ENCODE measurements around the gene ABHD8.
A peak's percentile ranks its signal among the peaks of the same experiment; 100 is the strongest.

Gene ABHD8

DNA sequence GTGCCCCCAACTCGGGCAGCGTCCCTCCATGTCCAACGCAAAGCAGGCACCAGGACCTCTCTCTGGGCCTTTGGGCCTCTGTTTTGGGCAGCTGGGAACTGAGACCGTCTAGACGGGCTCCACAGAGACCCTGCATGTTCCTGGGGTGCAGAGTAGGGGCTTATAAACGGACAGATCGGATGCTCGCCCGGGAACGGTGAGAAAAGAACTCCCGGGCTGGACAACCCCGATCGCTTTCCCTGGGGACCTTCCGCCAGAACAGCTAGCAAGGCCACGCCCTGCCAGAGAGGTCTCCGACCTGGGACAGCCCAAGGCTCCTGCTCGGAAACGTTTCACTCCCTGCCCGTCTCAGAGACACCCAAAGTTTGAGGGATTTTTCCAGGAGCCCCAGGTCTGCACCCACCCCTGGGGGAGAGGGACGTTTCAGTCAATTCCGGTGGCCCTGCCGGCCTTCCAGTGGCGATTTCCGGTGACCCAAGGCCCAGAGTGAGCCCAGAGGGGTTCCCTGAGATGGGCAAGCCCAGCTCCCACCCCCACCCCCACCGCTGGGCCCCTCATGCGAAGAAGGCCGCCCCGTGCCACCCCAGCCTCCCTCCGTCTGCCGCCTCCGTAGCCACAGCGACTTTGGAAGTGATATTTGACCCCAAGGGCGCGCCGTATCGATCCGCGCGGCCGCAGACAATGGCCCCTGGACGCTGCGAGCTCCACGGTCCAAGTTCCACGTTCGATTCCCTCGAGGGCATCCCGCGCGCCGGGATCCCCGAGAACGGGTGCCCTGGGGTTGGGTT lies 59.2 kb downstream of the ABHD8 start:
- DNase-seq (ENCODE audit: low read depth) = no peak
- H3K4me3 ChIP-seq (ENCODE audit: low read length) = peak overlapping the region; percentile 65
- TF ChIP-seq, protein P1, sequence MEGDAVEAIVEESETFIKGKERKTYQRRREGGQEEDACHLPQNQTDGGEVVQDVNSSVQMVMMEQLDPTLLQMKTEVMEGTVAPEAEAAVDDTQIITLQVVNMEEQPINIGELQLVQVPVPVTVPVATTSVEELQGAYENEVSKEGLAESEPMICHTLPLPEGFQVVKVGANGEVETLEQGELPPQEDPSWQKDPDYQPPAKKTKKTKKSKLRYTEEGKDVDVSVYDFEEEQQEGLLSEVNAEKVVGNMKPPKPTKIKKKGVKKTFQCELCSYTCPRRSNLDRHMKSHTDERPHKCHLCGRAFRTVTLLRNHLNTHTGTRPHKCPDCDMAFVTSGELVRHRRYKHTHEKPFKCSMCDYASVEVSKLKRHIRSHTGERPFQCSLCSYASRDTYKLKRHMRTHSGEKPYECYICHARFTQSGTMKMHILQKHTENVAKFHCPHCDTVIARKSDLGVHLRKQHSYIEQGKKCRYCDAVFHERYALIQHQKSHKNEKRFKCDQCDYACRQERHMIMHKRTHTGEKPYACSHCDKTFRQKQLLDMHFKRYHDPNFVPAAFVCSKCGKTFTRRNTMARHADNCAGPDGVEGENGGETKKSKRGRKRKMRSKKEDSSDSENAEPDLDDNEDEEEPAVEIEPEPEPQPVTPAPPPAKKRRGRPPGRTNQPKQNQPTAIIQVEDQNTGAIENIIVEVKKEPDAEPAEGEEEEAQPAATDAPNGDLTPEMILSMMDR (conservative IDR thresholded peaks at IDR 0.05; ENCODE audit: low read depth, low read length) = no peak

DNA sequence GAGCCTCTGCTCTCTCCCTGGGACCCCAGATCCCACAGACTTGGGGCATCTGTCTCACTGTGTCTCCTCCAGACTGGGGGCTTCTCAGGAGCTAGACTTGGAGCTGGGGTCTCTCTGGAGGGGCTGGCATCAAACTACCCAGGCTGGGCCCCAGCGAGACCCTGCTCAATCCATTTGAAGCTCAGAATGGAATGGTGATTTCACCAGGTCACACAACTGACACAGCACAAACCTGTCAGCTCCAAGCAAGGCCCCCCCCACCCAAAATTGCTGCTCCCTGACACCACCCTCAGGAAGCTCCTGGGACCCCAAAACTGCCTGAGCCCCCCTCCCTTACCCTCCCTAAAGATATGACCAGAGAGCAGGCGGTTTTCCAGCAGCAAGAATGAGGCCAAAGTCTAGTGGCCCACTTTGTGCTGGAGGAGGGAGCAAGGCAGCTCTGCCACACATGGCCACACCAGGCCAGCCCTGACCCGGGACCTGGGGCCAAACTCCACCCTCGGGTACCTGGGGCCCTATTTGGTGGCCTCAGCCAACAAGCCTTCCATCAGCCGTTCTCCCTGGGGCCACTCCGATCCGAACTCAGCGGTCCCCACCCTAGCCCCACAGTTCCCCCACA lies 59.9 kb downstream of the ABHD8 start:
- no peak for DNase-seq (ENCODE audit: low read depth)
- peak overlapping the region; percentile 65 for H3K4me3 ChIP-seq (ENCODE audit: low read length)
- TF ChIP-seq, protein P1 (conservative IDR thresholded peaks at IDR 0.05; ENCODE audit: low read depth, low read length) = no peak

DNA sequence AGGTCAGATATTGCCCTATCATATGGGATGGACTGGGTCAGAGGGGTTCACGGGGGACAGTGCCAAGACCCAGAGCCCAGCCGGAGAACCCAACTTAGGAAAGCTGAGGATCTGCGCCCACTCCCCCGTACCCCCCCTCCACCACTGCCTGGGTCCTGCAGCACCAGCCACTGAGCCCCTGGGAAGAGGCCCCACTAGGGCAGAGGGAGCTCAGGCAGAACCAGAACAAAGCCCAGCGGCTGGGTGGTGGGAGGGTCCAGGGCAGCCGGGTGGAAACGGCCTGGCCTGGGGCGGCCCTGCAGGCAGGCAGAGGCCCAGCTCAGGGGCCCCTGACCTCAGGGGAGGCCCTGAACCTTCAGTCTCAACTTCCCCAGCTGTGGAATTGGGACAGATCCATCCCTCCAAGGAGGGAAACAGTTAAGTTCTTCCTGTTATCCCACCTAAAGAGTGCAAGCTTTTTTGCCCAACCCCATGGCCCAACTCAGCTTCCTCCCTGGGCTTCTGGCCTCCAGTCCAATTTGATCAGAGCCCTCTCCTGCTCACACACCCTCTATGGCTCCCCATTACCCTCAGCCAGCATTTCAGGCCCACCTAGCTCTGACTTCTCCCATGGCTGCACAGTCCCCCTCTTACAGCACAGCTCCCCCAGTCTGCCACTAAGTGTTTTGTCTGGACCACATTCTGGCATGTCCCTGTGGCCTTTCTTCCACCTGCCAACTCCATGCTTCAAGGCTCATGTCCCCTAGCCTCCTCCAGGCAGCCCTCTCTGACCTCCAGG lies 60.6 kb downstream of the ABHD8 start:
- no peak overlapping the region for H3K4me3 ChIP-seq (ENCODE audit: low read length)
- no peak for DNase-seq (ENCODE audit: low read depth)
- TF ChIP-seq, protein P1 (conservative IDR thresholded peaks at IDR 0.05; ENCODE audit: low read depth, low read length) = no peak

All from retinal pigment epithelial cell (primary cell).